ENCODE results near the gene RAB3C.

The RAB3C gene

GRCh38 chr5:58738336-58738735, 155.5 kb downstream of the RAB3C start:
- Histone ChIP-seq H3K27me3 (ENCODE audit: control insufficient read depth, insufficient read depth, low read length) (no peaks in the 10 kb centered on the region), H3K9ac (ENCODE audit: low read length) (no peak overlapping the region)

GRCh38 chr5:58739051-58739450, 156.2 kb downstream of the RAB3C start:
- no peaks in the 10 kb centered on the region for H3K36me3 ChIP-seq (ENCODE audit: control insufficient read depth, low read depth, low read length)

More at GRCh38 chr5:58738336-58738735, 155.5 kb downstream of the RAB3C start:
- Histone ChIP-seq H3K9me3 (ENCODE audit: control insufficient read depth, low read depth, low read length) (no peaks in the 10 kb centered on the region), H3K4me3 (ENCODE audit: low read length) (no peak overlapping the region), H3K4me1 (ENCODE audit: control insufficient read depth, low read depth, low read length) (peaks cover 16% of the 10 kb centered on the region), H3K36me3 (ENCODE audit: control insufficient read depth, low read depth, low read length) (no peaks in the 10 kb centered on the region), H3K27ac (ENCODE audit: low read length) (no peak overlapping the region)

GRCh38 chr5:58740956-58741355, 158.1 kb downstream of the RAB3C start:
- Histone ChIP-seq H3K4me3 (ENCODE audit: low read length) (no peak overlapping the region), H3K4me1 (ENCODE audit: control insufficient read depth, low read depth, low read length) (peaks cover 12% of the 10 kb centered on the region), H3K27me3 (ENCODE audit: control insufficient read depth, insufficient read depth, low read length) (no peaks in the 10 kb centered on the region), H3K9ac (ENCODE audit: low read length) (no peak overlapping the region), H3K36me3 (ENCODE audit: control insufficient read depth, low read depth, low read length) (no peaks in the 10 kb centered on the region), H3K9me3 (ENCODE audit: control insufficient read depth, low read depth, low read length) (no peaks in the 10 kb centered on the region), H3K27ac (ENCODE audit: low read length) (no peak overlapping the region)

More at GRCh38 chr5:58739051-58739450, 156.2 kb downstream of the RAB3C start:
- no peaks in the 10 kb centered on the region for H3K27me3 ChIP-seq (ENCODE audit: control insufficient read depth, insufficient read depth, low read length)
- no peak overlapping the region for H3K27ac ChIP-seq (ENCODE audit: low read length)
- H3K4me1 ChIP-seq (ENCODE audit: control insufficient read depth, low read depth, low read length), result peaks cover 16% of the 10 kb centered on the region
- no peaks in the 10 kb centered on the region for H3K9me3 ChIP-seq (ENCODE audit: control insufficient read depth, low read depth, low read length)
- no peak overlapping the region for H3K4me3 ChIP-seq (ENCODE audit: low read length)
- H3K9ac ChIP-seq (ENCODE audit: low read length), result no peak overlapping the region

- H3K36me3 ChIP-seq (ENCODE audit: control insufficient read depth, low read depth, low read length), result no peaks in the 10 kb centered on the region
- no peaks in the 10 kb centered on the region for H3K27me3 ChIP-seq (ENCODE audit: control insufficient read depth, insufficient read depth, low read length)
- no peak overlapping the region for H3K27ac ChIP-seq (ENCODE audit: low read length)
- no peak overlapping the region for H3K9ac ChIP-seq (ENCODE audit: low read length)
- H3K4me1 ChIP-seq (ENCODE audit: control insufficient read depth, low read depth, low read length), result peaks cover 13% of the 10 kb centered on the region
- no peaks in the 10 kb centered on the region for H3K9me3 ChIP-seq (ENCODE audit: control insufficient read depth, low read depth, low read length)
- no peak overlapping the region for H3K4me3 ChIP-seq (ENCODE audit: low read length)
Observed at GRCh38 chr5:58745350-58745749, 162.5 kb downstream of the RAB3C start.

GRCh38 chr5:58746321-58746720, 163.4 kb downstream of the RAB3C start:
- no peaks in the 10 kb centered on the region for H3K27me3 ChIP-seq (ENCODE audit: control insufficient read depth, insufficient read depth, low read length)
- no peak overlapping the region for H3K9ac ChIP-seq (ENCODE audit: low read length)
- H3K36me3 ChIP-seq (ENCODE audit: control insufficient read depth, low read depth, low read length), result no peaks in the 10 kb centered on the region
- no peak overlapping the region for H3K4me3 ChIP-seq (ENCODE audit: low read length)
- H3K9me3 ChIP-seq (ENCODE audit: control insufficient read depth, low read depth, low read length), result no peaks in the 10 kb centered on the region
- H3K27ac ChIP-seq (ENCODE audit: low read length), result no peak overlapping the region
- peaks cover 13% of the 10 kb centered on the region for H3K4me1 ChIP-seq (ENCODE audit: control insufficient read depth, low read depth, low read length)

GRCh38 chr5:58750036-58750435, 167.2 kb downstream of the RAB3C start:
- no peak overlapping the region for H3K27ac ChIP-seq (ENCODE audit: low read length)
- no peak overlapping the region for H3K9ac ChIP-seq (ENCODE audit: low read length)
- no peaks in the 10 kb centered on the region for H3K27me3 ChIP-seq (ENCODE audit: control insufficient read depth, insufficient read depth, low read length)
- no peaks in the 10 kb centered on the region for H3K36me3 ChIP-seq (ENCODE audit: control insufficient read depth, low read depth, low read length)
- H3K4me3 ChIP-seq (ENCODE audit: low read length), result no peak overlapping the region
- H3K4me1 ChIP-seq (ENCODE audit: control insufficient read depth, low read depth, low read length), result peaks cover 7% of the 10 kb centered on the region
- H3K9me3 ChIP-seq (ENCODE audit: control insufficient read depth, low read depth, low read length), result no peaks in the 10 kb centered on the region

GRCh38 chr5:58751222-58751837, 168.5 kb downstream of the RAB3C start:
- Histone ChIP-seq H3K4me1 (ENCODE audit: control insufficient read depth, low read depth, low read length) (no peaks in the 10 kb centered on the region), H3K27ac (ENCODE audit: low read length) (no peak overlapping the region), H3K9me3 (ENCODE audit: control insufficient read depth, low read depth, low read length) (no peaks in the 10 kb centered on the region), H3K9ac (ENCODE audit: low read length) (no peak overlapping the region), H3K4me3 (ENCODE audit: low read length) (no peak overlapping the region), H3K36me3 (ENCODE audit: control insufficient read depth, low read depth, low read length) (no peaks in the 10 kb centered on the region), H3K27me3 (ENCODE audit: control insufficient read depth, insufficient read depth, low read length) (no peaks in the 10 kb centered on the region)

- Histone ChIP-seq H3K27me3 (ENCODE audit: control insufficient read depth, insufficient read depth, low read length) (no peaks in the 10 kb centered on the region), H3K9me3 (ENCODE audit: control insufficient read depth, low read depth, low read length) (no peaks in the 10 kb centered on the region), H3K4me1 (ENCODE audit: control insufficient read depth, low read depth, low read length) (no peaks in the 10 kb centered on the region), H3K9ac (ENCODE audit: low read length) (no peak overlapping the region), H3K36me3 (ENCODE audit: control insufficient read depth, low read depth, low read length) (no peaks in the 10 kb centered on the region), H3K4me3 (ENCODE audit: low read length) (no peak overlapping the region), H3K27ac (ENCODE audit: low read length) (no peak overlapping the region)
Observed at GRCh38 chr5:58752104-58752503, 169.2 kb downstream of the RAB3C start.

- H3K27me3 ChIP-seq (ENCODE audit: control insufficient read depth, insufficient read depth, low read length), result no peaks in the 10 kb centered on the region
- no peaks in the 10 kb centered on the region for H3K4me1 ChIP-seq (ENCODE audit: control insufficient read depth, low read depth, low read length)
- no peak overlapping the region for H3K4me3 ChIP-seq (ENCODE audit: low read length)
- no peak overlapping the region for H3K9ac ChIP-seq (ENCODE audit: low read length)
- no peaks in the 10 kb centered on the region for H3K36me3 ChIP-seq (ENCODE audit: control insufficient read depth, low read depth, low read length)
- no peak overlapping the region for H3K27ac ChIP-seq (ENCODE audit: low read length)
- no peaks in the 10 kb centered on the region for H3K9me3 ChIP-seq (ENCODE audit: control insufficient read depth, low read depth, low read length)
Observed at GRCh38 chr5:58753446-58753845, 170.6 kb downstream of the RAB3C start.

- no peak overlapping the region for H3K27ac ChIP-seq (ENCODE audit: low read length)
- no peaks in the 10 kb centered on the region for H3K4me1 ChIP-seq (ENCODE audit: control insufficient read depth, low read depth, low read length)
- H3K27me3 ChIP-seq (ENCODE audit: control insufficient read depth, insufficient read depth, low read length), result no peaks in the 10 kb centered on the region
- no peak overlapping the region for H3K4me3 ChIP-seq (ENCODE audit: low read length)
- no peaks in the 10 kb centered on the region for H3K9me3 ChIP-seq (ENCODE audit: control insufficient read depth, low read depth, low read length)
- H3K36me3 ChIP-seq (ENCODE audit: control insufficient read depth, low read depth, low read length), result no peaks in the 10 kb centered on the region
- H3K9ac ChIP-seq (ENCODE audit: low read length), result no peak overlapping the region
Observed at GRCh38 chr5:58754250-58754649, 171.4 kb downstream of the RAB3C start.

- no peaks in the 10 kb centered on the region for H3K27me3 ChIP-seq (ENCODE audit: control insufficient read depth, insufficient read depth, low read length)
- H3K36me3 ChIP-seq (ENCODE audit: control insufficient read depth, low read depth, low read length), result no peaks in the 10 kb centered on the region
- H3K4me1 ChIP-seq (ENCODE audit: control insufficient read depth, low read depth, low read length), result no peaks in the 10 kb centered on the region
- no peak overlapping the region for H3K9ac ChIP-seq (ENCODE audit: low read length)
- no peak overlapping the region for H3K27ac ChIP-seq (ENCODE audit: low read length)
- no peak overlapping the region for H3K4me3 ChIP-seq (ENCODE audit: low read length)
- H3K9me3 ChIP-seq (ENCODE audit: control insufficient read depth, low read depth, low read length), result no peaks in the 10 kb centered on the region
Observed at GRCh38 chr5:58755397-58755796, 172.5 kb downstream of the RAB3C start.

GRCh38 chr5:58759745-58760144, 176.9 kb downstream of the RAB3C start:
- H3K27me3 ChIP-seq (ENCODE audit: control insufficient read depth, insufficient read depth, low read length), result no peaks in the 10 kb centered on the region
- H3K4me3 ChIP-seq (ENCODE audit: low read length), result no peak overlapping the region
- H3K4me1 ChIP-seq (ENCODE audit: control insufficient read depth, low read depth, low read length), result no peaks in the 10 kb centered on the region
- no peak overlapping the region for H3K27ac ChIP-seq (ENCODE audit: low read length)
- no peaks in the 10 kb centered on the region for H3K9me3 ChIP-seq (ENCODE audit: control insufficient read depth, low read depth, low read length)
- no peaks in the 10 kb centered on the region for H3K36me3 ChIP-seq (ENCODE audit: control insufficient read depth, low read depth, low read length)
- no peak overlapping the region for H3K9ac ChIP-seq (ENCODE audit: low read length)

All from iPS-18a (cell line).